ENCODE measurements around the gene SH3TC2. TPM values are rescaled to one million over a fixed set of nuclear protein-coding genes. Genes with fewer than 3 reads are reported as not detected.

The SH3TC2 gene
- total RNA-seq, 1 experiment from 2014 or later: 7.2 TPM

Other genes with a start within 250 kb of the SH3TC2 start
- 6.6 and 8.0 TPM in 2 replicates for gene ADRB2, start 236.5 kb downstream of the SH3TC2 start, total RNA-seq (2014; rRNA removed; shearing (Covaris generic))
- gene ABLIM3, start 78.4 kb upstream of the SH3TC2 start, total RNA-seq (2014; rRNA removed; shearing (Covaris generic)): 36.7 and 40.7 TPM in 2 replicates
- 6.5 and 9.1 TPM in 2 replicates for gene AFAP1L1, start 208.8 kb upstream of the SH3TC2 start, total RNA-seq (2014; rRNA removed; shearing (Covaris generic))